GM19035 (cell line): ENCODE measurements around the gene KCNT2.

ENCODE experiments used
- ATAC-seq: cut with Tn5 transposase; IDR thresholded peaks from one replicate; pipeline ENCODE4 v1.9.1; 2021; ENCODE audit not compliant: unreplicated experiment

Gene KCNT2

GRCh38 chr1:196209265-196209664 lies 399.0 kb downstream of the KCNT2 start:
- ATAC-seq, result no peak

GRCh38 chr1:196207612-196208217 lies 400.5 kb downstream of the KCNT2 start:
- ATAC-seq, result no peak

GRCh38 chr1:196205882-196206281 lies 402.4 kb downstream of the KCNT2 start:
- ATAC-seq, result no peak

GRCh38 chr1:196196486-196196885 lies 411.8 kb downstream of the KCNT2 start:
- ATAC-seq, result no peak

- no peak for ATAC-seq
Observed at GRCh38 chr1:196193896-196194559, 414.2 kb downstream of the KCNT2 start.

- no peak for ATAC-seq
Observed at GRCh38 chr1:196183941-196184340, 424.3 kb downstream of the KCNT2 start.

GRCh38 chr1:196181594-196181878 lies 426.7 kb downstream of the KCNT2 start:
- ATAC-seq, result no peak

- ATAC-seq, result no peak
Observed at GRCh38 chr1:196180847-196181593, 427.2 kb downstream of the KCNT2 start.

GRCh38 chr1:196178083-196178635 lies 430.1 kb downstream of the KCNT2 start:
- ATAC-seq, result no peak
